Superior temporal gyrus (tissue), 1 donor: Measurements from ENCODE around the gene GGT7.
"Not testable (repeated sequence)": the region's sequence is repeated elsewhere in the genome, so short reads cannot be mapped to it uniquely, and the experiment has no call there.

Experiments used
- DNase-seq: peaks from one replicate; pipeline ENCODE4 v3.0.0-alpha.2; 2016; ENCODE audit errors: extremely low spot score

GGT7 gene

DNA sequence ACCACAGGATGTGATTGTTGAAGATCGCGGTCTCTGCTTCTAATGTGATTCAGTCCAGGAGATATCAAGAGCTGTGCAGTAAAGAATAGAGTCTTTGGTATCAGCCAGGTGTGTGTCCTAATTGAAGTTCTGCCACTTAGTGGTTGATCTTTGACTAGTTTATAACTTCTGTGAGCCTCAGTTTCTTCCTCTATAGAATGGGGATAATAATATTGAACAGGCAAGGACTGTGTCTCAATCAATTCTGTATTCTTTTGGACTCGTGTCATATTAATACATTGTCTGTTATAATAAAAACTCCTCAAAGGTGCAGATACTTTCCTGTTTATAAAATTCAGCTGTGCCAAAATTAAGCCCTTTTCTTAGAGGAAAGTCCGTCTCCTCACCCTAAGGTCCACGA is 24.1 kb downstream of the GGT7 start:
- DNase-seq = no peak

DNA sequence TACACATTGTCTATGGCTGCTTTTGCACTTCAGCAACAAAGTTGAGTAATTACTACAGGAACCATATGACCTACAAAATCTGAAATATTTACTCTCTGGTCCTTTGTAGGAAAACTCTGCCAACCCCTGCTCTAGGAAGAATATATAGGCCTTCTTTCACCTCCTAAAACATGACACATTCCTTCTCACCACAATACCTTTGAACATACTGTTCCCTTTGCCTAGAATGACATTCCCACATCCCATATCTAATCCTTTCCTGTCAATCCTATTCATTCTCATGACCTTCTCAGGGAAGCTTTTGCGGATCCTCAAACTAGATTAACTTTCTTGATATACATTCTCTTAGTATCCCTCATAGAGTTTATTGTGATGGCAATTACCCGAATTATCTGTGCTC is 29.2 kb downstream of the GGT7 start:
- DNase-seq = no peak

DNA sequence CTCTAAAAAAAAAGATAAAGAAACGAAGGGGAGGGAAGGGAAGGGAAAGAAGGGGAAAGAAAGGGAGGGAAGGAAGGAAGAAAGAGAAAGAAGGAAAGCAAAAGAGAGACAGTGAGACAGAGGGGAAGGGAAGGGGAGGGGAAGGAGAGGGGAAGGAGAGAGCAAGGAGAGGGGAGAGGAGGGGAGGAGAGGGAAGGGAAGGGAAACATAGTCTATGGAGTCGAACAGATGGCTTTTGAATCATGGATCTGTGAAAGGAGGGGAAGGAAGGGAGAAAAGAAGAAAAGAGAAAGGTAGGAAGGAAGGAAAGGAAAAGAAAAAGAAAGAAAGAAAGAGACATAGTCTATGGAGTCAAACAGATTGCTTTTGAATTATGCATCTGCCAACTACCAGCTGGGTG is 30.5 kb downstream of the GGT7 start:
- no peak for DNase-seq

DNA sequence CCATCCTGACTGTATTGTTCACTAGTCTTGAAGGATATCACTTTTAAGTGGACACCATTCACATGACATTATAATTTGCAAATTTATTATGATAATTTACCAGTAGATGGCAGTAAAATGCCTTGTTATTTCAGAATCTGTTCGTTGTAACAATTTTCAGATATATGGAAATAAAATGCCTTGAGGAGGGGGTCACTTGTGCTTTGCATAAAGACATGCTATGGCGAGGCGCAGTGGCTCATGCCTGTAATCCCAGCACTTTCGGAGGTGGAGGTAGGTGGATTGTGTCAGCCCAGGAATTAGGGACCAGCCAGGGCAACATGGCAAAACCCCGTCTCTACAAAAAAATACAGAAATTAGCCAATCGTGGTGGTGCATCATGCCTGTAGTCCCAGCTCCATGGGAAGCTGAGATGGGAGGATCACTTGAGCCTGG is 38.2 kb downstream of the GGT7 start:
- peak; percentile 85 for DNase-seq

DNA sequence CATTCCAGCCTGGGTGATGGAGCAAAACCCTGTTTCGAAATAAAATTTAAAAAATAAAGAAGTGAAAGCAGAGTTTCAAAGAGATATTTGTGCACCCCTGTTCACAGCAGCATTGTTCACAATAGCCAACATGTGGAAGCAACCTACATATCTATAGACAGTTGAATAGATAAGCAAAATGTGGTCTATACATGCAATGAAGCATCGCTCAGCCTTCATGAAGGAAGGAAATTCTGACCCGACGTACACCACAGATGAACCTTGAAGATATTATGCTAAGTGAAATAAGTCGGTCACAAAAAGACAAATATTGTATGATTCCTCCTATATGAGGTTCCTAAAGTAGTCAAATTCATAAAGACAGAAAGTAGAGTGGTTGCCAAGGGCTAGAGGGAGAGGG is 40.7 kb downstream of the GGT7 start:
- DNase-seq = no peak

DNA sequence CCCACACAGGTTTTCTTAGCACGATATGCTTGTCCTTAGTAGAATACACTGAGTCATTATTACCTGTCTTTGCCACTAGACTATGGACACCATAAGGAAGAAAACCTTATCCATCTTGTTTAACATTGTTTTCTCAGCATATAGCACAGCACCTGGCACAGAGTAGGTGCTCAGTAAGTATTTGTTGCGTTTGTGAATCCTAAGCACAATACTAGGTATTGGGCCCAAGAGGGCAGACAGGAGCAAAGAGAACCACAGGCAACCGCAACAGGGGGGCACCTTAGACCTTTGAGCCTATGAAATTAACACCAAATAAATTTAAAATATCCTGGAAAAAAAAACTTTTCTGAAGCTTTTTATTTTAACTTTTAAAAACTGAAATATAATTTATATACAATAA is 43.5 kb downstream of the GGT7 start:
- DNase-seq = no peak

DNA sequence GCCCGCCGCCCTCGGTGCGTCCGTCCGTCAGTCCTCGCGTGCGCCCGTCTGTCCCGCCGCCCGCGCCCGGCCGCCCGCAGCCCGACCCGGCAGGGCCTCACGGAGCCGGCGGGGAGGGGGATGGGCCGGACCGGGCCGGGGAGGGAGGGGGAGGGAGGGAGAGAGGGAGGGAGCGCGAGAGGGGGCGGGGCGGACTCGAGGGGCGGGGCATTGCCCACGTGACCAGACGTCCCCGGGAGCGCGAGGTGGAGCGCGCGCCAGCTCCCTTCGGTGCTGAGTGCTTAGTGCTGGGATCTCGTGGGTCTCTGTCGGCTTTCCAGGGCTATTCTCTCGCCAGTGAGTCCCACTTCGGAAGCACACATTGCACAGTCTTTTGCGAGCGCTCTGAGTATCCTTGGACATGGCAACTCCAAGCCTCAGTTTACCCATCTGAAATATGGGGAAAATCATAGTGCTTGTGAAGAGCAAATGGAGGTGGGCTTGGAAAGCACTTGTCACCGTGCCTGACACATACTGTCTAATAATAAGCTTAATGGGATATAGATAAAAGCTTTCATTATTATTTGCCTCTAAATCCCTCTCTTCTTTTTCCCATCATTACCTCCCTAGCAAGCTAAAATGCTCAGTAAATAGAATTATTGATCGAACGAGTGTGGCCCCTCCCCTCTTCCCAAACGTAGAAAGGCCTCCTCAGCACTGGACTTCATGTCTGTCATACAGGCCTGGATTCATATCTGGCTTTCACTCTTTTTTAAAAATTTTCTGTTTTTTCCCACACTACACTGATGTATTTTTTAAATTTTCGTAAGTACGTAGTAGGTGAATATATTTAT is 46.9 kb downstream of the GGT7 start, which contains the start of gene NCOA6:
NCOA6 (minus strand) TSS at position 122 of the 833 bp plus-strand sequence. CDS start 43,296 bp downstream, outside the sequence.
- peak; percentile 85 for DNase-seq

DNA sequence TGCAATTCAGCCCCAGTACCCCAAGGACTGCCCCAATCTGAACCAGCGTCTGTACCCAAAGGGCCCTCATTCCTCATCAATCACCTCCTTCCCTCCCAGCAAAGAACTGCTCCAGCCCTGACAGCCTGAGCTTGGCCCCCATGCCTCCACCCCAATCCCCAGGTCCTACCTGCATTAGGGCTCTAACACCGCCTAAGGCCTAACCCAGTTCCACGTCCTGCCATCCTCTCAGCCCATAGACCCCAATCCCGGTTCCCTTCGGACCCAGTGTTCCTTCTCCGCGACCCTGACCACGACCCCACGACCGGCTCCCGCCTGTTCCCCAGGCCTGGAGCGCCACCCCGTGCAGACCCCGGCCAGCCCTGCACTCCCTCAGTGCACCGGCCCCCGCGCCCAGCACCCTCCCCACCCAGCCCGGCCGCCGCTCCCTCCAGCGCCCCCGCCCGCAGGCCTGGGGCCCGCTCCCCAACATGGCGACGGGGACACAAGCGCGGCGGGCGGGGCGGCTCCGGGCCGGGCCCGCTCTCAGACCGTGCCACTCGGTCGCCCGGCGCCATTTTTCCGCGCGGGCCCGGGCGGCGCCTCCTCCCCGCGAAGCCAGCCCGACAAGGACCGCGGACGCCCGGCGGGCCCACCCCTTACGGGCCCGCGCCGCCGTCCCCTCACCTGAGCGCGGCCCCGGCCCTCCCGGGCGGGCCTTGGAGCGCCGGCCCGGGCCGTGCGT is 47.7 kb downstream of the GGT7 start:
- DNase-seq = peak; percentile 40

DNA sequence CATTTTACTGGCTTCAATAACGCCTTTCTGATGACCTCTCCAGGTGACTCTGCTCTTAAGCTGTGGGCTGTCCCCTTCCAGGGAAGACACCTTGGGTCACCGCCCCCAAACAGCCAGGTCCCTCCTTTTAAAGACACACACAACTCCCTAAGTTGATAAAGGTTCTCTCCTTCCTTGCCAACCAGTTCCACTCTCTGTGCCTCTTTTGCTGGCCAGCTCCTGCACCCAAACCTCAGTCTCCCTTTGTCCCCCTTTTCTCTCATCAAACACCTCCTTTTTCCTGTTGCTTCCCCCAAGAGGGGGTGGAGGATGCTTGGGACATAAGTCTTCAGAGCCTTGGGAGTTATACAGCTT is 48.2 kb downstream of the GGT7 start:
- DNase-seq = peak; percentile 34

DNA sequence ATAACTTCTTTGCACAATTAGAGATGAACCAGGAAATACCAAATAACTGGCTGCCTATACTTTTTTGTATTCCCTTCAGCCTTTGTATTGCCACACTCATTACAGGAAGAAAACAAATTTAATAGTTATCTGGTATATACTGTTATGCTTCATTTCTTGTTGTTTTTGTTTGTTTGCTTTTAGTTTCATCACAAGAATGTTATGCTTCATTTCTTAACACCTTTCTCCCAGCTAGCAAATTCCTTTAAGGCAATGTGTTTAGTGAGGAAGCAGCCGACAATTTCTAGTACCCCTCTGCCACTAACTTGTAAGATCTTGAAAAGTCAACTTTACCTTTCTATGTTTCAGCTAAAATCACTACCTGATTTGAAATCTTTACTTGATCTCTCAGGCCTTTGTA is 48.6 kb downstream of the GGT7 start:
- no peak for DNase-seq

DNA sequence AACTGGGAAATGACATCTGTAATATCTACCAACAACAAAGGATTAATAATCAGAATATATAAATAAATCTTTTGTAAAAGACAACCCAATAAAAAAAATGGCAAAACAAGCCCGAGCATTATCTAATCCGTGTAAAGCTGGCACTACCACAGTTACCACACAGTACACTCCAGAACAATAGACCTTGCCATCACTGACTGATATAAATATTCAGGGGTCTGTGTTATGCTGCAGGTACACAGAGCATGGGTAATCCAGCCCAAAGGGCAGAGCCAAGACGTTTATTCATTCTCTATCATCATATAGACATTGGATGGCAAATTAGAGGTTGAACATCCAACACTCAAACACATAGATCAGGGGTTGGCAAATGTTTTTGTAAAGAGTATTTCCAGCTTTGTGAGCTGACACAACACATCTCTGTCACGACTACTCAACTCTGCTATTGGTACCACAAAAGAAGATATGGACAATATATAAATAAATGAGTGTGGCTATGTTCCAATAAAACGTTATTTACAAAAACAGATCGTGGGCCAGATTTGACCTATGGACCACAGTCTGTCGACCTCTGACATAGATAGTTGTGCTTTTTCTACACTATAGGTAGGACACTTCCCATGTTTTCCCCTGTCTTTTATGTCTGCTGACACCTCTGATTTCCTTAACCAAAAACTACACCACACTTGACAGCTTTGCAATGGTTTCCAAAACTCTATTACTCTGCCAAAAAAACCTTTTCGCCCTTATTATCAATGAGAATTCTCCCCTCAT is 51.7 kb downstream of the GGT7 start:
- peak; percentile 44 for DNase-seq

DNA sequence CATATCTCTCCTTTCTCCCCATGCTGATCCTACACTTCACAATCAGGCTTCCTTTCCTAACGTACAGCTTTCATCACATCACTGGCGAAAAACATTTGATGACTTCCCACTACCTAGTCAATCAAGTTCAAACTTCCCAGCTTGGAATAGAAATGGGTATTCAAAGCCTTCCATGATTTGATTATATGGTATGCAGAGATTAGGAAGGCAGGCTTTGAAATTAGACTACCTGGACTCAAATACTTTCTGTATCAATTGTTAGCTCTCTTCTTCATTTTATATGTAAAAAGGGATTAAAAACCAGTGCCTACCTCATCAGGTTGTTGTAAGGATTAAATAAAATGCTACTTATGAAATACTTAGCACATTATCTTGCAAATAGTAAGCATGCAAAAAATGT is 54.9 kb downstream of the GGT7 start:
- no peak for DNase-seq

DNA sequence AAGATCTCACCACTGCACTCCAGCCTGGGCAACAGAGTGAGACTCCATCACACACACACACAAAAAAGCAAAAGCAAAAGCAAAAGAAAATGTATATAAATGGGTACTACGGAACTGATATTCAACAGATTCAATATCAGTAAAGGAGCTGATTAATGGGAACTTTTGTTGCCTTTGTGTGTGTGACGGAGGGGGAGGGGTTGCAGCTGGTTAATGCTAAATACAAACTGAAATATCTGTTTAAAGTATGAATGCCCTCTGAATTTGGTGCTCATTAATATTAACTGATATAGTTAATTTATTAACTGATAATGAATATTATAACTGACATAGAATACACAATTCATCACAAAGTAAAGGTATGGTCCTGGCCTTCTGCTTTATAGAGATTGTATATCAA is 55.6 kb downstream of the GGT7 start:
- no peak for DNase-seq

DNA sequence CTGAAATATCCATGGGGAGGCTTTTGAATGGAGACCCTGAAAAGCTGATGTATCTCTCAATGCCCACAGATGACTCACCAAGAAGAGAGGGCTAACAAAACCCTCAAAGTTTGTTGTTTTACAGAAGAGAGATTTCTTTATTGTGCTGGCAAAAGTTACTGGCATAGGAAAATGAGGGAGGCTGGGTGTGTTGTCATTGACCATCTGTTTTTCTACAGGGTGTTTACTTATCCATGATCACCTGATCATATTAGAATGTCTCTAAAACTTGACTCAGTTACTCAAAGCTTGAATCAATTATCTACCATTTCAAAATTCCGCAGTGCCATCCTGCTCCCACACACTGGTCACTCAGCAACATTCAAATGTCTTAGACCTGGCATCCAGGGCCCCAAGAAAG is 57.0 kb downstream of the GGT7 start:
- no peak for DNase-seq

DNA sequence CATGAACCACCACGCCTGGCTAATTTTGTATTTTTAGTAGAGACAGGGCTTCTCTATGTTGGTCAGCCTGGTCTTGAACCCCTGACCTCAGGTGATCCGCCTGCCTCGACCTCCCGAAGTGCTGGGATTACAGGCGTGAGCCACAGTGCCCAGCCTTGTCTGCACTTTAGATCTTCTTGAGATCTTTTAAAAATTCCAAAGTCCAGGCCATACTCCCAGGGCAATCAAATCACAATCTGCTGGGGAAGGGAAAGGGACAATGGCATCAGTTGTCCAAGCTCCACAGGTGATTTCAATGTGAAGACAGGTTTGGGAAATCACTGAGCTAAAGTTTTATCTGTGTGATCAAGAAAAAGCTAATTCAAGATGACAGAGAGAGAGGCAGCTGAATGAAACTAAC is 64.1 kb downstream of the GGT7 start:
- no peak for DNase-seq

DNA sequence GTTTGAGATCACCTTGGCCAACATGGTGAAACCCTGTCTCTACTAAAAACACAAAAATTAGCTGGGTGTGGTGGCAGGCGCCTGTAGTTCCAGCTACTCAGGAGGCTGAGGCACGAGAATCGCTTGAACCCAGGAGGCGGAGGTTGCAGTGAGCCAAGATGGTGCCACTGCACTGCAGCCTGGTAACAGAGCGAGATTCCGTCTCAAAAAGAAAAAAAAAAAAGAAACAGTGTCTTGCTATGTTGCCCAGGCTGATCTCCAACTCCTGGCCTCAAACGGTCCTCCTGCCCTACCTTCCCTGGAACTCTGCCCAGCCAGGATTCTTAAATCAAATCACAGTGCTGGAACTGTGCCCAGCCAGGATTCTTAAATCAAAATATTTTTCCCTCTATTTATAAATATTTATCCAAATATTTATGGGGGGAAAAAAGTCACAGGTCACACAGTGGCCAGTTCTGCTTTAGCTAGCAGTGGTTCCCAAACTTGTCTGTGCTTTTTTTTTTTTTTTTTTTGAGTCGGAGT is 64.7 kb downstream of the GGT7 start:
- not testable (repeated sequence) for DNase-seq

DNA sequence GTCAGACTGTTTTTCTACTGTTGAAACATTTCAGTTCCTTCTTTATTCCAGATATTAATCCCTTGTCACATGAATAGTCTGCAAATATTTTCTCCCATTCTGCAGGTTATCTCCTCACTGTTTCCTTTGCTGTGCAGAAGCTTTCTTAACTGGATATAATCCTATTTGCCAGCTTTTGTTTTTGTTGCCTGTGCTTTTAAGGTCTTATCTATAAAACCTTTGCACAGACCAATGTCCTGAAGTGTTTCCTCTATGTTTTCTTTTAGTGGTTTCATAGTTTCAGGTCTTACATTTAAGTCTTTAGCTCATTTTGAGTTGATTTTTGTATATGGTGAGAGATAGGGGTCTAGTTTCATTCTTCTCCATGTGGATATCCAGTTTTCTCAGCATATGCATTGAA is 66.4 kb downstream of the GGT7 start:
- DNase-seq = no peak

DNA sequence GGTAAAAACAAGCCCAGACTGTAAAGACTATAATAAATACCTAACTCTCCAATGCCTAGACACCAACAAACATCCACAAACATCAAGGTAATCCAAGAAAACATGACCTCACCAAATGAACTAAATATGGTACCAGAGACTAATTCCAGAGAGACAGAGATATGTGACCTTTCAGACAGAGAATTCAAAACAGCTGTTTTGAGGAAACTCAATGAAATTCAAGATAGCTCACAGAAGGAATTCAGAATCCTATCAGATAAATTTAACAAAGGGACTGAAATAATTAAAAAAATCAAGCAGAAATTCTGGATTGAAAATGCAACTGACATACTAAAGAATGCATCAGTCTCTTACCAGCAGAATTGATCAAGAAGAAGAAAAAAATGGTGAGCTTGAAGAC is 73.8 kb downstream of the GGT7 start:
- DNase-seq = no peak

DNA sequence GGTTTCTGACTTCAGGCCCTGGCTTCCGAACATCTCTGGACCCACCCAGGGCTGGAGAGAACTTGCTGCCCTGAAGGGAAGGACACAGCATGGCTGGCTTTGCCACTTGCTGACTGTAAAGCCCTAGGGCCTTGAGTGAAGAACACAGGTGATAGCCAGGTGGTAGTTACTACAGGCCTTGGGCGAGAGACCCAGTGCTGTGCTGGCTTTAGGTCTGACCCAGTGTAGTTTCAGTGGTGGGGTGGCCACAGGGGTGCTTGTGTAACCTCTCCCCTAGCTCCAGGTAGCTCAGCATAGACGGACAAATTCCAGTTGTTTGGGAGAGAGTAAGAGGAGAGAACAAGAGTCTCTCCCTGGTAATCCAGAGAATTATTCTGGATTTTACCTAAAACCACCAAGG is 74.3 kb downstream of the GGT7 start:
- DNase-seq = no peak

DNA sequence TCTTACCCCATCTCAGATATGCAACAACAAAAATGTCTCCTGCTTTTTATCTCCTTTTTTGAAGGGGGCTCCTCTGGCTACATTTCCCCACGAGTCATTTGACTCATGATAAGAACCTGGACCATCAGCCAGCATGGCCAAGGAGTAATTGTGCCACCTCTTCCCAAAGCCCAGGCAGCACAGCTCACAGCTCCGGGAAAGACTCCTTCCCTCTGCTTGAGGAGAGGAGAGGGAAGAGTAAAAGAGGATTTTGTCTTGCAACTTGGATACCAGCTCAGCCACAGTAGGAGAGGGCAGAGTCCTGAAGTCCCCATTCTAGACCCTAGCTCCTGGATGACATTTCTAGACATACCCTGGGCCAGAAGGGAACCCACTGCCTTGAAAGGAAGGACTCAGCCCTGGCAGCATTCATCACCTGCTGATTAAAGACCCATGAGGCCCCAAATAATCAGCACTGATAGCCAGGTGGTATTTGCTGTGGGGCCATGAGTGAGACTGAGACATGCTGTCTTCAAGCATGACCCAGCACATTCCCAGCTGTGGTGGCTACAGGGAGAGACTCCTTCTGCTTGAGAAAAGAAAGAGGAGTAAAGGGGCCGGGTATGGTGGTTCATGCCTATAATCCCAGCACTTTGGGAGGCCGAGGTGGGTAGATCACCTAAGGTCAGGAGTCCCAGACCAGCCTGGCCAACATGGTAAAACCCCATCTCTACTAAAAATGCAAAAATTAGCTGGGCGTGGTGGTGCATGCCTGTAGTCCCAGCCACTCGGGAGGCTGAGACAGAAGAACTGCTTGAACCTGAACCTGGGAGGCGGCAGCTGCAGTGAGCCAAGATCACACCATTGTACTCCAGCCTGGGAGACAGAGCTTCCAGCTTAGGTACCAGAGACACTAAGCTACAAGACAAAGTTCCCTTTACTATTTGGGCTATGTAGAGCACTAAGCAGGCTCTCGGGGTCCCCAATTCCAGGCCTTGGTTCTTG is 75.4 kb downstream of the GGT7 start:
- no peak for DNase-seq
